Loucy (cell line): ENCODE measurements around the gene KLHL21.

Experiments
- CTCF ChIP-seq: fragments of 200-600 bp; sonication (generic); conservative IDR thresholded peaks from 2 replicates; pipeline ENCODE4 v1.5.1; 2014; ENCODE audit warnings: mild to moderate bottlenecking, antibody characterized with exemption, low read length
- EZH2phosphoT487 ChIP-seq: fragments of 200-600 bp; IDR thresholded peaks from 2 replicates; pipeline ENCODE4 v1.6.1; 2018; ENCODE audit warnings: antibody characterized with exemption, mild to moderate bottlenecking, moderate library complexity, borderline replicate concordance

GRCh38 chr1:6569033-6569432 is 33.6 kb downstream of the KLHL21 start:
- TF ChIP-seq CTCF (no peak), EZH2phosphoT487 (no peak)
